Measurements from ENCODE around the gene POLR2J3. TPM values are rescaled to one million over a fixed set of nuclear protein-coding genes. Genes with fewer than 3 reads are reported as not detected.
"Not testable (repeated sequence)": the region's sequence is repeated elsewhere in the genome, so short reads cannot be mapped to it uniquely, and the experiment has no call there.

Gene POLR2J3
- total RNA-seq, 2 experiments from 2014 or later, result 49.0 to 57.2 TPM

DNA sequence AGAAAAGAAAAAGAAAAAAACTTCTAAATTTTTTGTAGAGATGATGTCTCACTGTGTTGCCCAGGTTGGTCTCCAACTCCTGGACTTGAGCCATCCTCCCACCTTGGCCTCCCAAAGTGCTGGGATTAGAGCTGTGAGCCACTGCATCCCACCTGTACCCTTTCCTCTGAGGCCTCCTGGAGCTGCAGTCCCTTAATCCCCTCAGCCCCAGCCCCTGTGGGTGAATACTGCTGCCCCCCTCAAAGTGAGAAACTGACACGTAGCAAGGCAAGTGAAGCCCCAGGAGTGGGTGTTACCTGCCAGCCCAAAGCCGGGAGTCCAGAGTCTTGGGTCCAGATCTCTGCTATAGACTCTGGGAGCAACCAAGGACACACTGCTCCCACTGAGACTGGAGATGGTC, 47.6 kb downstream of the POLR2J3 start:
- POLR2A ChIA-PET; H3K27ac Mint-ChIP-seq; H3K36me3 Mint-ChIP-seq; ATAC-seq (ENCODE audit: low read depth); H3K4me1 Mint-ChIP-seq; DNase-seq; H3K9me3 Mint-ChIP-seq; H3K27me3 Mint-ChIP-seq; H3K4me3 Mint-ChIP-seq: not testable (repeated sequence)

DNA sequence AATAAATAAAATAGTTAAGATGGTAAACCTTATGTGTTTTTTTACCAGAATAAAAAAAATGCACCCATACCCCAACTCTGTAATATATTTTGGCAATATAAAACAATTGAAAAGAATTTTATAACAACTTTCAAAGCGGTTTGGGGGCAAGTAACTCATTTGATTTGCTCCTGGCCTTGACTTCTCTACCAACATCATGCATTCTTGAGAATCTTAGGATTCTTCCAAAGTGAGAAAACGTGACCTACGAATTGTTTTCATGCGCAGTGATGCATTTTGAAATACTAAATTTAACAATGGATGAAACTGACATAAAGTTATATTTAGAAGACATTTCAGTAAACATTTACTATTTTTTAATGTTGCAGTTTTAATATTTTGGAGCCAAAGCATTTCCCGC, 51.6 kb downstream of the POLR2J3 start:
- H3K27ac Mint-ChIP-seq; H3K9me3 Mint-ChIP-seq; H3K27me3 Mint-ChIP-seq; H3K4me3 Mint-ChIP-seq; H3K36me3 Mint-ChIP-seq; ATAC-seq (ENCODE audit: low read depth); POLR2A ChIA-PET; H3K4me1 Mint-ChIP-seq; DNase-seq: not testable (repeated sequence)

DNA sequence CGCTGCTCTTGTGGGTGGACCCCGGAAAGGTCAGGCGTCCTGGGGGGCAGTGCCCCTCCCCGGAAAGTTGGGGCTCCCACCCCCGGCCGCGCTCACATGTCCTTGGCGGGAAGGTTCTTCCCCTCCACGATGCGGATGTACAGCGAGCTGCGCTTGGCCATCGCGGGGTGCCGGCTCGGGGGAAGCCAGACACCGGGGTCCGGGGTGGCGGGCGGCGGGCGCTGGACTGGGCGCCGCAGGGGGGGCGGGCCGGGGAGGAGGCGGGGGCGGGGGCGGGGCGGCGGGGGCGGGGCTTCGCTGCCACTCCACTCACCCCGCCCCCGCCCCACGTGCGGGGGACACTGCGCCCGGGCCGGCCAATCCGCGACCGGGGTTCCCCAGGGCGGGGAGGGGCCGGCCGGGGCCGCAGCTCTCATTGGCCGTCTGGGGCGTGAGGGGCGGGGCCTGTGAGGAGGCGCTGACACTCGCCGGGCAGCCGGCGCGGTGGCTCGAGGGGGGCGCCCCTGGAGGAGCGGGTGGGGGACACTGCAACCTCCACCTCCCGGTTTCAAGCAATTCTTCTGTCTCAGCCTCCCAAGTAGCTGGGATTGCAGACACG, 54.7 kb downstream of the POLR2J3 start, which contains the start of gene RASA4B:
TSS of gene RASA4B (minus strand) at position 228 of the 598 bp plus-strand sequence. CDS start at position 161, 67 bp downstream.
- H3K27me3 Mint-ChIP-seq, H3K36me3 Mint-ChIP-seq, H3K4me3 Mint-ChIP-seq, DNase-seq, H3K4me1 Mint-ChIP-seq, H3K9me3 Mint-ChIP-seq, H3K27ac Mint-ChIP-seq, POLR2A ChIA-PET: not testable (repeated sequence)
- ATAC-seq (ENCODE audit: low read depth), result peak; percentile 99

Other genes with a start within 250 kb of the POLR2J3 start
- not detected for gene SPDYE6, start 216.1 kb downstream of the POLR2J3 start, total RNA-seq
- gene PRKRIP1, start 176.2 kb downstream of the POLR2J3 start, total RNA-seq, result 10 to 100 TPM; 37.8 to 39.1 TPM
- 10 to 100 TPM; 51.9 to 58.3 TPM for gene ORAI2, start 139.0 kb downstream of the POLR2J3 start, total RNA-seq
- 10 to 100 TPM; 12.5 to 14.0 TPM for gene ALKBH4, start 107.7 kb downstream of the POLR2J3 start, total RNA-seq
- 10 to 100 TPM; 14.7 to 15.8 TPM for gene LRWD1, start 107.6 kb downstream of the POLR2J3 start, total RNA-seq
- gene POLR2J, start 93.7 kb downstream of the POLR2J3 start, total RNA-seq, result 10 to 100 TPM; 48.3 to 53.6 TPM
- 10 to 100 TPM; 16.2 to 18.0 TPM for gene RASA4B, start 54.8 kb downstream of the POLR2J3 start, total RNA-seq
- 10 to 100 TPM; 20.5 to 20.7 TPM for gene UPK3BL2, start 28.9 kb downstream of the POLR2J3 start, total RNA-seq
- under 1 TPM in 1 of 2 experiments, not detected in 1; 0.28 TPM for gene SPDYE2, start 21.4 kb downstream of the POLR2J3 start, total RNA-seq
- gene RASA4, start 44.2 kb upstream of the POLR2J3 start, total RNA-seq, result 10 to 100 TPM; 40.5 to 43.2 TPM
- 10 to 100 TPM; 41.8 to 44.5 TPM for gene UPK3BL1, start 70.2 kb upstream of the POLR2J3 start, total RNA-seq
- not detected for gene SPDYE2B, start 77.7 kb upstream of the POLR2J3 start, total RNA-seq
- 10 to 100 TPM; 19.0 to 20.8 TPM for gene POLR2J2, start 99.1 kb upstream of the POLR2J3 start, total RNA-seq
- gene FAM185A, start 176.4 kb upstream of the POLR2J3 start, total RNA-seq, result 1 to 10 TPM; 9.8 to 9.9 TPM

Data from activated naive CD8-positive, alpha-beta T cell treated with anti-CD3 and anti-CD28 coated beads, Interleukin-2, amount 10 ng/mL, durations not matched to agents 7 days and 5 days (primary cell).